Globus pallidus (tissue), 1 donor: ENCODE results near the gene FKBP1B.
"Not testable (repeated sequence)": the region's sequence is repeated elsewhere in the genome, so short reads cannot be mapped to it uniquely, and the experiment has no call there.

Experiments
- DNase-seq: peaks from one replicate; pipeline ENCODE4 v3.0.0-alpha.2; 2015; ENCODE audit warnings: low spot score

Gene FKBP1B

DNA sequence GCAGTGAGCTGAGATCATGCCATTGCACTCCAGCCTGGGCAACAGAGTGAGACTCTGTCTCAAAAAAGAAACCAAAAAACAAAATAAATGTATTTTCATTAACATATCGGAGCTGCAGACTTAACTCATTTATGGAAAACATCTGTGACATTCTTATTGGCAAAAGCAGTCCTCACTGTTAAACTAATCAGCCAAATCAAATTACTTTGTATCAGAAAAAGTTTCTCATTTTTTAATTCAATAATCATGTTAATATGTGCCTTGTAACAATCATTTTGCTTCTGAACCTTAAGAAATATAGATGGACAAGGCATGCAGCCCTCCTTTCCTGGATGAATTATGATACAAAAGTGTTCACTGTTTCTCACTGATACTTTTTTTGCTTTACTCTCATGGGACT lies 53.1 kb downstream of the FKBP1B start:
- no peak for DNase-seq

DNA sequence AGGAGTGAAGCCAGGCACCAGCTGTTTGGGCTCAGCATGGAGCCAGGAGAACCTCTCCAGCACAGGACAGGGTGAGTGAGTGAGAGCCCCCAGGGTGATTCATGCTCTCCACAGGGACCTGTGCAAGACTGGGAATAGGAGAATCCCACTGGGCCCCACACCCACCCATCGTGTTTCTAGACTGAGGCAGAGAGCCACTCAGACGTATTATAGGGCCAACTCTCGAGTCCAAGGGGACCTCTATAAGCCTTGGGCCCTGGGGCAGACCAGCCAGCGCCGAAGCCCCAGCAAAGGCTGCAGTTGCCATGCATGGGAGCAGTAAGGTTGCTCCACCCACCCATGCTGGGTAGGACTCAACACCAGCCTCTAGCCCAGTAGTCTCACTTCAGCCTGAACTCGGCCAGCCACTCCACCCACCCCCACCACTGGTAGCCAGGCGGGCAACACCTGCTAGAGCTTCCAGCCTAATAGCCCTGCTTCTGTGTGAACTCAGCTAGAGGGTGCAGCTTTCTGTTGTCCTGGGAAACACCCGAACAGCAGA lies 54.6 kb downstream of the FKBP1B start:
- no peak for DNase-seq

DNA sequence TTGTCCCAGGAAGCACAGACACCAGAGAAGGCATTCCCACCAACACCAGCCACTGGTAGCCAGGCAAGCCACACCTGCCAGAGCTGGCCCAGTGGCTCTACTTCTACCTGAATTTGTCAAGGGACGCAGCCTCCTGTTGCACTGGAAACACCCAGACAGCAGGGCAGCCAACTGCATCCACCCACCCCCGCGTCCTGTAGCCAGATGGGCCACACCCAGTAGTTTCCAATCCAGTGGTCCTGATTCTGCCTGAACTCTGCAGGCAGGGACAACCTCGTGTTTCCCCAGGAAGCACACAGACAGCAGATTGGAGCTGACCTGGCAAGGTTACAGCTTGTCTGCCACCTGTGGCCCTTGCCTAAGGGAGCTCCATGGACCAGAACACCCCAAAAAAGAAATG lies 55.4 kb downstream of the FKBP1B start:
- DNase-seq = no peak

DNA sequence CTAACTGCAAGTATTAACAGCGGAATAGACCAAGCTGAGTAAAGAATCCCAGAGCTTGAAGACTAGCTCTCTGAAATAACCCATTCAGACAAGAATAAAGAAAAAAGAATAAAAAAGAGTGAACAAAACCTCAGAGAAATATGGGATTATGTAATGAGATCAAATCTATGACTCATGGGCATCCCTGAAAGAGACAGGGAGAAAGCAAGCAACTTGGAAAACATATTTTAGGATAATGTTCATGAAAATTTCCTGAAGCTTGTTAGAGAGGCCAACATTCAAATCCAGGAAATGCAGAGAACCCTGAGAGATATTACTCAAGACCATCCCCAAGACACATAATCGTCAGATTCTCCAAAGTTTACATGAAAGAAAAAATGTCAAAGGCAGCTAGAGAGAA lies 56.3 kb downstream of the FKBP1B start:
- no peak for DNase-seq

DNA sequence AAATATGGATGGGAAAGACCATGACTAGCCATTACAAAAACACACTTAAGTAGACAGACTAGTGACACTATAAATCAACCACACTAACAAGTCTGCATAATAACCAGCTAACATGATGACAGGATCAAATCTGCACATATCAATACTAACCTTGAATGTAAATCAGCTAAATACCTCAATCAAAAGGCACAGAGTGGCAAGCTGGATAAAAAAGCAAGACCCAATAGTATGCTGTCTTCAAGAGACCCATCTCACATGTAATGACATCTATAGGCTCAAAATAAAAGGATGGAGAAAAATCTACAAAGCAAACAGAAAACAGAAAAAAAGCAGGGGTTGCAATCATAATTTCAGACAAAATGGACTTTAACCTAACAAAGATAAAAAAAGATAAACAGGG lies 57.2 kb downstream of the FKBP1B start:
- DNase-seq = no peak

DNA sequence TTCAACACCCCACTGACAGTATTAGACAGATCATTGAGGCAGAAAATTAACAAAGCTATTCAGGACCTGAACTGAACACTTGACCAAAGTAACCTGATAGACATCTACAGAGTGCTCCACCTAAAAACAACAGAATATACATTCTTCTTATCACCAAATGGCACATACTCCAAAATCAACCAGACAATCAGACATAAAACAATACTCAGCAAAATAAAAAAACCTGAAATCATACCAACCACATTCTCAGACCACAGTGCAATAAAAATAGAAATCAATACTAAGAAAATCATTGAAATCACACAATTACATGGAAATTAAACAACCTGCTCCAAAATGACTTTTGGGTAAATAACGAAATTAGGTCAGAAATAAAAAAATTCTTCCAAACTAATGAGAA lies 57.8 kb downstream of the FKBP1B start:
- DNase-seq = no peak

DNA sequence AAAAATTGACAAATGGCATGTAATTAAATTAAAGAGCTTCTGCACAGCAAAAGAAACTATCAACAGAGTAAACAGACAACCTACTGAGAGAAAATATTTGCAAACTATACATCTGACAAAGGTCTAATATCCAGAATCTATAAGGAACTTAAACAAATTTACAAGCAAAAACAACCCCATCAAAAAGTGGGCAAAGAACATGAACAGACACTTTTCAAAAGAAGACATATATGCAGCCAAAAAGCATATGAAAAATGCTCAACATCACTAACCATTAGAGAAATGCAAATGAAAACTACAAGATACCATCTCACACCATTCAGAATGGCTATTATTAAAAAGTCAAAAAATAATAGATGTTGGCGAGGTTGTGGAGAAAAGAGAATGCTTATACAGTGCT lies 59.9 kb downstream of the FKBP1B start:
- not testable (repeated sequence) for DNase-seq

DNA sequence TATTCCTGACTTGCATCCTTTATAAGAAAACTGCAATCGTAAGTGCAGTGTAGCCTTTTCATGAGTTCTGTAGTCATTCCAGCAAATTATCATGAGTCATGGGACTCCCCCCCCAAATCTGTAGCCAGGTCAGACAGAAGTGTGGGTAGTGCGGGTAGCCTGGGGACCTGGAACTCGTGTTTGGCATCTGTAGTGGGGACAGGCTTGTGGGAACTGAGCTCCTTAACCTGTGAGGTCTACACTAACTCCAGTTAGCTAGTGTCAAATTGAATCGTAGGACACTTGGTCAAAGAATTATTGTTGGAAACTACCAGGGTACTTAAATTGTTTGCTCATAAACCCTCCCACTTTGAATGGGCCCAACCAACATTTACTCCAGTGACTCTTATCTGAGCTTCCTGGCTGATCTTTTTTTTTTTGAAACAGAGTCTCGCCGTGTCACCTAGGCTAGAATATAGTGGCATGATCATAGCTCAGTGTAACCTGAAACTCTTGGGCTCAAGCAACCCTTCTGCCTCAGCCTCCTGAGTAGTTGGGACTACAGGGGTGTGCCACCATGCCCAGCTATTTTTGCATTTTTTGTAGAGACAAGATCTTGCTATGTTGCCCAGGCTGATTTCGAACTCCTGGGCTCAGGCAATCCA lies 61.2 kb downstream of the FKBP1B start:
- no peak for DNase-seq

DNA sequence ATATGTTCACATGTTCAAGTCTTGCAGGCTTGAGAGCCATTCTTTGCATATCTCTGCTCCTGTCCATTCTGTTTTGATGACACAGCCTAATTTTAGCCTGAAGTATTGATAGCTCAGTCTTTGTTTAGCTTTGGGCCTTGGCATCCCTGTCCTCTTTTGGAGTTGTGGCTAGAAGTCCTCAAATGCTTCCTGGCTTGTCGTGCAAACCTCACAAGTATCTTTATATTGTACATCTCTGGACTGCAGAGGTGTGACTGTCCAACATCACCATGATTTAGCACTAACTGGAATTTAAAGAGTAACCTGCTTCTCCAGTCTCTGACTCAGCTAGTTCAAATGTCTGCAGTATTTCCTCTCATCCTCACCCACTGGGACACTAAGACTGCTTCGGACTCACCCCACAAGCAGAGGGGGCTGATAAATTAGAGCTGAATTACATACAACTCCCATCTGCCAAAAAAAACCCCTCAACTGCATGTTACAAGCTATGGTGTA lies 61.9 kb downstream of the FKBP1B start:
- no peak for DNase-seq
